GM10266 (cell line): Measurements from ENCODE around the gene KRTAP5-3.

ENCODE experiments used
- DNase-seq: peaks from one replicate; pipeline ENCODE4 v3.0.0; 2012; ENCODE audit errors: extremely low spot score
- CTCF ChIP-seq: IDR thresholded peaks from 2 replicates; pipeline ENCODE4 v1.5.1; 2012; ENCODE audit warnings: mild to moderate bottlenecking, low read depth; ENCODE audit not compliant: control insufficient read depth, insufficient read depth; ENCODE audit errors: missing control alignments

Gene KRTAP5-3

GRCh38 chr11:1608363-1608762 lies at the start of gene KRTAP5-3:
Gene KRTAP5-3, minus strand, starts transcription at chr11:1608463. Its CDS starts 78 bp downstream, at chr11:1608385.
- DNase-seq: no peak

GRCh38 chr11:1656670-1657069 lies 48.4 kb upstream of the KRTAP5-3 start:
- DNase-seq: no peak
- TF ChIP-seq CTCF: no peak

More at GRCh38 chr11:1608363-1608762, at the start of gene KRTAP5-3:
- no peak for TF ChIP-seq CTCF

GRCh38 chr11:1656061-1656441 lies 47.8 kb upstream of the KRTAP5-3 start:
- TF ChIP-seq CTCF: no peak

GRCh38 chr11:1655168-1656060 lies 47.2 kb upstream of the KRTAP5-3 start:
- no peak for DNase-seq
- no peak for TF ChIP-seq CTCF

More at GRCh38 chr11:1656061-1656441, 47.8 kb upstream of the KRTAP5-3 start:
- no peak for DNase-seq

GRCh38 chr11:1654388-1655167 lies 46.3 kb upstream of the KRTAP5-3 start:
- no peak for DNase-seq
- no peak for TF ChIP-seq CTCF

GRCh38 chr11:1653541-1654387 lies 45.5 kb upstream of the KRTAP5-3 start:
- no peak for DNase-seq
- no peak for TF ChIP-seq CTCF
